NCI-H2171 (cell line): ENCODE data around the gene EMP3.
A peak's percentile ranks its signal among the peaks of the same experiment; 100 is the strongest.
"Not testable (repeated sequence)": the region's sequence is repeated elsewhere in the genome, so short reads cannot be mapped to it uniquely, and the experiment has no call there.

Experiments used
- DNase-seq: peaks from one replicate; lab custom pipeline; 2025; lab: John Stamatoyannopoulos, UW

The EMP3 gene

DNA sequence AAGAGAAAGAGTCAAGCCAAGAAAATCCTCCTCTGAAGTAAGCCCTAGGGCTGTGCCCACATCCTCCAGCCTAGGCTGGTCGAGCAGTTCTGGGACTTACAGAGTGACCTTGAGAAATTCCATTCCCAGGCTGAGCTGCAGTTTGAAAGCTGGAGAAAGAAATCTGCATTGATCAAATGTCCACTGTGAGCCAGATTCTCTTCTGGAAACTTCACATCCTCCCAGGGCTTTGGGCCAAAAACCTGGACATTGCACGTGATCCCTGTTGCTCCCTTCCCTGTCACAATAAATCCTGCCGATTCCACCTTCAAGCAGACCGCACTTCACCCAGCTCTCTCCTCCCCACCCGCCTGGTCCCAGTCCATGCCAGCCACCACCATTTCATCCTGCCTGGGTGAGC, 22.7 kb downstream of the EMP3 start:
- no peak for DNase-seq

DNA sequence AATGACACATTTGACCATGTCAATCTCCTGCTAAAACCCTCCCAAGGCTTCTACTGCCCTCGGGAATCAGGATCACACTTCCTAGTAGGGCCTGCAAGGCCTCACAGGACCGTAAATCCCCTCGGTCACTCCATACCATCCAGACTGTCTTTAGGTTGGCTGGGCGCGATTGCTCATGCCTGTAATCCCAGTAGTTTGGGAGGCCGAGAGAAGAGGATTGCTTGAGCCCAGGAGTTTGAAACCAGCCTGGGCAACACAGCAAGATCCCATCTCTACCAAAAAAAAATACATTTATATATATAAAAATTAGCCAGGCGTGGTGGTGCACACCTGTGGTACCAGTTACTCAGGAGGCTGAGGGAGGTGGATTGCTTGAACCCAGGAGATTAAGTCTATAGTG, 23.4 kb downstream of the EMP3 start:
- no peak for DNase-seq

- DNase-seq = peak; percentile 84
These were observed 25.5 kb downstream of the EMP3 start for GRCh38 chr19:48350856-48351255.

DNA sequence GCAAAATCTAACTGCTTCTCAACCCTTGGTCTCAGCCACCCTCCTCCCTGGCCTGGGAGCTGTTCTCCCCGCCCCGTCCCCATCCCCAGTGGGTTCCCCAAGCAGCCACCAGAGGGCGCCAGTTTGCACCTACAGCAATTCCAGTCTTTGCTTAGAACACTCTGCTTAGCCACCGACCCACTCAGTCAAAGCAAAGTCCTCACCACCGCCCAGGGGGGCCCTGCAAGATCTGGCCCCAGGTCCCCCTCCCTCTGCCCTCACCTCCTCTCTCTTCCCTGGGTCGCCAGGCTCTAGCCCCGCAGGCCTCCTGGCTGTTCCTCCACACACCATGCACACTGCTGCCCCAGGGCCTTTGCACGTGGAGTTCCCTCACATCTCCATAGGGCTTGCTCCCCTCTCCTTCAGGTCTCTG, 26.0 kb downstream of the EMP3 start:
- peak; percentile 79 for DNase-seq

DNA sequence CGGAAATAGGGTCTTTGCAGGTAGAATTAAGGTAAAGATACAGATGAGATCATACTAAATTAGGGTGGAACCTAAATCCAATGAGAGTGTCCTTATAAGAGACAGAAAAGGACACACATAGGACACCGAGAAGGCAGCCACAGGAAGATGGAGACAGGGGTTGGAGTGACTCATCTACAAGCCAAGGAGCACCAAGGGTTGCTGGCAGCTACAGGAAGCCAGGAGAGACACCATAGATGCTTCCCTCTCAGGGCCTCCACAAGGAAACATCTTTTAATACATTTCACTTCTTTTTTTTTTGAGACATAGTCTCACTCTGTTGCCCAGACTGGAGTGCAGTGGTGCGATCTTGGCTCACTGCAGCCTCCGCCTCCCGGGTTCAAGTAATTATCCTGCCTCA, 28.3 kb downstream of the EMP3 start:
- DNase-seq = no peak

- DNase-seq = no peak
These were observed 29.1 kb downstream of the EMP3 start for GRCh38 chr19:48354332-48354992.

GRCh38 chr19:48355365-48355954, 30.1 kb downstream of the EMP3 start:
- no peak for DNase-seq

- DNase-seq = no peak
These were observed 33.8 kb downstream of the EMP3 start for GRCh38 chr19:48359123-48359522.

- no peak for DNase-seq
These were observed 36.6 kb downstream of the EMP3 start for GRCh38 chr19:48361912-48362311.

DNA sequence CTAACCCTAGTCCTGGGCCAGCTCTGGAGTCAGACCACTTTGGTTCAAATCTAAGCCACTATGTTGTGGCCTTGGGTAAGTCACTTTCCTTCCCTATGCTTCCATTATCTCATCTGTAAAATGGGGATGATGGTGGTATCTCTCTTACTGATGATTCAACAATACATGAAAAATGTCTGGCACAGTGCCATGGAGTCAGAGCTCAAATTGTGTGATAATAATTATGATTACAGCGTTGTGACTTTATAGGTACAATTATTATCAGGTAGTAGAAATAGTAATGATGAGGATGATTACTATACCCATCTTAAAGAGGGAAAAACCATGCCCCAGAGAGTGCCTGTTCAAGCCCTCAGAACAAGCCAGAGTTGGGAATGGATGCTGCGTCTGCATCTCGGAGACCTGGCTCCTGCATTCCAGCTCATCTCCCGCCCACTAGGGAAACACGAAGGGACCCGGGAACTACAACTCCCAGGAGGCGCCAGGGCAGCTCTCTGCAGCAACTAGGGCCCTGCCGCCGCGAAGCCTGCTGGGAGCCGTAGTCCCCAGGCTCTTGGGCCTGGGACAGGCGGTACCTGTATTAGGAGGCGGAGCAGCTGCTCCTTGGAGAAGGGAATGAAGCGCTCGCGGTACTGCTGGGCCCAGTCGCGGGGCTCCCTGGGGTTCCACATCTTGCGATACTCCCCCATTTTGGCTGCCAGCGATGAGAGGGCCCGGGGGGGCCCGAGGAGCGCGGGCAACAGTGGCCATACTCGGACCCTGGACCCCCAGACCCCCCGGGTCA, 37.6 kb downstream of the EMP3 start:
- peak; percentile 98 for DNase-seq

DNA sequence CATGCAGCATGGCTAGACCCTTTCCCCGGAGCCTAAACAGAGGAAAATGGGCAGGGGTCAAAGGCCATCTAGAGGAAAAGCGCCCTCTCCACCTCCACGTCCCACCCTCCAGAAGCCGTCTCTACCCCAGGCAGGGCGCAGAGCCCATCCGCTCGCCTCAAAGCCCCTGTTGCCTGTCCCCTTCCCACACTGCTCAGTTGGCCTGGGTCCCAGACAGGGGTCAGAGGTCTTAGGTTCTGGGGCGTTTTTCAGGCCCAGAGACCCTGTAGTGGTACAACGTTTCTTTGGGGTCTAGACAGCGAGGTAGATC, 38.1 kb downstream of the EMP3 start:
- DNase-seq = no peak

- DNase-seq = peak; percentile 99
These were observed 38.7 kb downstream of the EMP3 start, which contains the start of the genes SYNGR4 and TMEM143 for GRCh38 chr19:48363810-48364597. SYNGR4 (plus strand) TSS chr19:48364367; CDS start chr19:48365843, 1,476 bp downstream. TMEM143 (minus strand) TSS chr19:48363940; CDS start chr19:48363920, 20 bp downstream.

GRCh38 chr19:48364598-48365348, 39.4 kb downstream of the EMP3 start:
- no peak for DNase-seq

GRCh38 chr19:48365602-48366001, 40.2 kb downstream of the EMP3 start:
- no peak for DNase-seq

- DNase-seq = no peak
These were observed 42.5 kb downstream of the EMP3 start for GRCh38 chr19:48367855-48368254.

DNA sequence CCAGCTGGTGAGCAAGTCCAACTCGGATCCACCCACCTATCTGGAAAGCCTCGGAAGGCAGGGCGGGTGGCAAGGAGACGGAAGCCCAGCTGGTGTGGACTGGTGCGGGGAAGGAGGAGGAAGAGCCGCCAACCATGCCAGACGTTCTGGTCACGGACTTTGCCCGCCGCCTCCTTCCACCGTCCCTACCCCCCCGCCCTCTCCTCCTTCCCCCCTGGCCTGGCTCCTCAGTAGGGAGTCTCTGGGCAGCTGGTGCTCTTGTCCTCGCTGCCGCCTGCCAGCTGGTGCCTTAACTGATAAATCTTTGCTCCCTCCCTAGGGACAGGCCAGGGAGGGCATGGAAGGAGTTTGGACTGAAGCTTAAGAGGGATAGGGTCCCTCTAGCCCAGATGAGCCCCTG, 43.6 kb downstream of the EMP3 start:
- peak; percentile 81 for DNase-seq

DNA sequence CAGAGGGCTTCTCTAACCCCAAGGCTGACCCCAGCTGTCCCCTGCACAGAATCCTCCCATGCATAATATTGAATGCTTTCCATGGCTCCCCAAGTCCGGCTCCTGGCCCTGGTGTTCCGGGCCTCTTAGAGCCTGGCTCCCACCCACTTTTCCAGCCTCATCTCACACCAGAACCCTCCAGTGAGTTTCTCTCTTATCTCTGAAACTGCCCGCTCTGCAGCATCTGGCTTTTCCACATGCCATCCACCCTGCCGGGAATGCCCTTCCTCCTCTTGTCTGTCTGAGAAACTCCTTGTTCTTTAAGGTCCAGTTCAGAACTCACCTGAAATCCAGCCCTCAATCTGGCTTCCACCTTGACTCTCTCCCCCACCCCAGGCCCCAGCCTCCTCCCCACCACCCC, 45.6 kb downstream of the EMP3 start:
- no peak for DNase-seq

GRCh38 chr19:48371367-48371766, 46.0 kb downstream of the EMP3 start:
- no peak for DNase-seq

GRCh38 chr19:48371771-48372170, 46.4 kb downstream of the EMP3 start:
- DNase-seq = not testable (repeated sequence)

DNA sequence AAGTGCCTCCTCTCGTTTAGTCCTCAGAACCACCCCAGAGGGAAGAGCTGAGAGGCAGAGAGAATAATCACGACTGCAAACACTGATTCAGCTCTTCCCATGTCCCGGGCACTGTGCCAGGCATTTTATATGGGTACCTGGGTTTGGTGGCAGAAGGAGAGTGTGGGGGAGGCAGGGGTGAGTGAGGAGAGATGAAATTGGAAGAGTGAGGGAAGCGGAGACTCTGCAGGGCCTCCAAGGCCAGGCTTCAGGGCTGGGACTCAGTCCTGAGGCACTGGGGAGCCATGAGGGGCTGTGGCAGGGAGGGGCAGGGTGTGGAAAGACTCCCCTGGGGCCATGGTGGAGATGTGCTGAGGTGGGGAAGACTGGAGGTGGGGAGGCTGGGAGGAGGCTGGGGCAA, 47.6 kb downstream of the EMP3 start:
- DNase-seq = peak; percentile 98

DNA sequence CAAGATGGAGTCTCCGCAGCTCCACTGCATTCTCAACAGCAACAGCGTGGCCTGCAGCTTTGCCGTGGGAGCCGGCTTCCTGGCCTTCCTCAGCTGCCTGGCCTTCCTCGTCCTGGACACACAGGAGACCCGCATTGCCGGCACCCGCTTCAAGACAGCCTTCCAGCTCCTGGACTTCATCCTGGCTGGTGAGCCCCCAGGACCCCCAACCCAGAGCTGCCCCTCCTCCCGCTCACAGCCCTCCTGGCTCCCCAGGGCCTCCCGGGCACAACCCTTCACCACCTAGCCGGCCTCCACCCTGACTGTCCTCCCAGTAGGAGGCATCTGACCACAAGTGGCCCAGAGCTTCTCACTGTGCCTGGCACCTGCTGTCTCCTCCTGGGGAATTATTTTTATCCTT, 48.2 kb downstream of the EMP3 start:
- DNase-seq = no peak

GRCh38 chr19:48378194-48378570, 52.8 kb downstream of the EMP3 start:
- no peak for DNase-seq
